GM18507 (cell line): ENCODE data around the gene BEGAIN.

Source experiments
- DNase-seq: peaks from one replicate; pipeline ENCODE4 v3.0.0; 2011; ENCODE audit warnings: low read depth; ENCODE audit not compliant: insufficient read length; ENCODE audit errors: extremely low spot score
- FAIRE-seq: peaks from 2 replicates; lab custom pipeline; 2011; peaks lifted over from hg19 to GRCh38; lab: Jason Lieb, UNC

Gene BEGAIN

GRCh38 chr14:100556936-100557505 lies 30.2 kb downstream of the BEGAIN start:
- no peak for DNase-seq
- no peak for FAIRE-seq

GRCh38 chr14:100556140-100556475 lies 31.1 kb downstream of the BEGAIN start:
- DNase-seq: no peak
- no peak for FAIRE-seq

- no peak for FAIRE-seq
Observed at GRCh38 chr14:100555436-100556139, 31.6 kb downstream of the BEGAIN start.

GRCh38 chr14:100554696-100555320 lies 32.4 kb downstream of the BEGAIN start:
- no peak for FAIRE-seq
- no peak for DNase-seq

More at GRCh38 chr14:100555436-100556139, 31.6 kb downstream of the BEGAIN start:
- DNase-seq: no peak

- no peak for DNase-seq
- FAIRE-seq: no peak
Observed at GRCh38 chr14:100554082-100554677, 33.0 kb downstream of the BEGAIN start.

GRCh38 chr14:100553471-100553870 lies 33.7 kb downstream of the BEGAIN start:
- DNase-seq (no peak), FAIRE-seq (no peak)

GRCh38 chr14:100552524-100553125 lies 34.6 kb downstream of the BEGAIN start:
- DNase-seq: no peak

GRCh38 chr14:100551056-100551455 lies 36.2 kb downstream of the BEGAIN start:
- no peak for DNase-seq
- no peak for FAIRE-seq

More at GRCh38 chr14:100552524-100553125, 34.6 kb downstream of the BEGAIN start:
- FAIRE-seq: no peak

GRCh38 chr14:100549834-100550625 lies 37.2 kb downstream of the BEGAIN start:
- FAIRE-seq (no peak), DNase-seq (no peak)

GRCh38 chr14:100548939-100549338 lies 38.3 kb downstream of the BEGAIN start:
- no peak for FAIRE-seq
- no peak for DNase-seq

- DNase-seq (no peak), FAIRE-seq (no peak)
Observed at GRCh38 chr14:100548295-100548655, 38.9 kb downstream of the BEGAIN start.

- DNase-seq: no peak
- no peak for FAIRE-seq
Observed at GRCh38 chr14:100547633-100548294, 39.5 kb downstream of the BEGAIN start.

- DNase-seq (no peak), FAIRE-seq (no peak)
Observed at GRCh38 chr14:100546051-100546443, 41.2 kb downstream of the BEGAIN start.

GRCh38 chr14:100545359-100545758 lies 41.9 kb downstream of the BEGAIN start:
- no peak for FAIRE-seq

GRCh38 chr14:100544506-100545141 lies 42.6 kb downstream of the BEGAIN start:
- FAIRE-seq (no peak), DNase-seq (no peak)

More at GRCh38 chr14:100545359-100545758, 41.9 kb downstream of the BEGAIN start:
- no peak for DNase-seq

GRCh38 chr14:100543471-100544455 lies 43.5 kb downstream of the BEGAIN start:
- no peak for DNase-seq
- FAIRE-seq: no peak

- FAIRE-seq (no peak), DNase-seq (no peak)
Observed at GRCh38 chr14:100542619-100543205, 44.5 kb downstream of the BEGAIN start.
